Amniotic epithelial cell (primary cell): ENCODE measurements around the gene ESF1.
"Not testable (repeated sequence)": the region's sequence is repeated elsewhere in the genome, so short reads cannot be mapped to it uniquely, and the experiment has no call there.

Experiments used
- DNase-seq: peaks from one replicate; pipeline ENCODE4 v3.0.0-alpha.2; 2010; ENCODE audit warnings: low read depth

ESF1 gene

GRCh38 chr20:13790708-13791107 lies 6.0 kb upstream of the ESF1 start:
- DNase-seq, result no peak

GRCh38 chr20:13788167-13788834 lies 3.6 kb upstream of the ESF1 start:
- peak; percentile 69 for DNase-seq

GRCh38 chr20:13786143-13786828 lies 1.6 kb upstream of the ESF1 start:
- no peak for DNase-seq

GRCh38 chr20:13784271-13784892 lies 337 bp downstream of the ESF1 start:
- no peak for DNase-seq

GRCh38 chr20:13783528-13783927 lies 1.2 kb downstream of the ESF1 start:
- DNase-seq, result no peak

- no peak for DNase-seq
These were observed 5.9 kb downstream of the ESF1 start for GRCh38 chr20:13778827-13779226.

- no peak for DNase-seq
These were observed 7.5 kb downstream of the ESF1 start for GRCh38 chr20:13777171-13777601.

- DNase-seq, result no peak
These were observed 8.9 kb downstream of the ESF1 start for GRCh38 chr20:13775867-13776266.

- no peak for DNase-seq
These were observed 12.2 kb downstream of the ESF1 start for GRCh38 chr20:13772529-13772928.

- peak; percentile 35 for DNase-seq
These were observed 12.8 kb downstream of the ESF1 start for GRCh38 chr20:13771853-13772453.

- DNase-seq, result no peak
These were observed 14.6 kb downstream of the ESF1 start for GRCh38 chr20:13770141-13770540.

GRCh38 chr20:13765868-13766416 lies 18.8 kb downstream of the ESF1 start:
- DNase-seq, result no peak

- DNase-seq, result no peak
These were observed 19.4 kb downstream of the ESF1 start for GRCh38 chr20:13765299-13765698.

- DNase-seq, result not testable (repeated sequence)
These were observed 24.2 kb downstream of the ESF1 start for GRCh38 chr20:13760451-13760946.

- DNase-seq, result no peak
These were observed 25.8 kb downstream of the ESF1 start for GRCh38 chr20:13758884-13759283.

GRCh38 chr20:13756551-13756950 lies 28.2 kb downstream of the ESF1 start:
- no peak for DNase-seq

- no peak for DNase-seq
These were observed 28.9 kb downstream of the ESF1 start for GRCh38 chr20:13755809-13756208.

- DNase-seq, result no peak
These were observed 31.2 kb downstream of the ESF1 start for GRCh38 chr20:13753436-13754036.

GRCh38 chr20:13749811-13750210 lies 34.9 kb downstream of the ESF1 start:
- DNase-seq, result no peak

GRCh38 chr20:13745784-13746183 lies 38.9 kb downstream of the ESF1 start:
- no peak for DNase-seq

- no peak for DNase-seq
These were observed 40.4 kb downstream of the ESF1 start for GRCh38 chr20:13744352-13744751.

- DNase-seq, result no peak
These were observed 42.8 kb downstream of the ESF1 start for GRCh38 chr20:13741879-13742278.
